Heart left ventricle (tissue), 13 donors: Measurements from ENCODE around the gene P2RX3.

Experiments
- CTCF ChIP-seq, 12 donors: fragments of 200-600 bp; sonication (generic) in 4 of 12; IDR thresholded peaks; one replicate each; pipeline versions ENCODE4 v1.5.0 to v1.8.0; 2018 to 2022; ENCODE audit warnings: antibody characterized with exemption in 12 of 12, mild to moderate bottlenecking in 5 of 12
- POLR2A ChIP-seq, 2 donors: fragments of 450-650 bp; IDR thresholded peaks; one replicate each; pipeline ENCODE4 v1.6.1; 2017; ENCODE audit warnings: antibody characterized with exemption in 2 of 2, mild to moderate bottlenecking in 2 of 2, moderate library complexity in 2 of 2
- donor health status: ischemic (EF 13 %, LVEDD 7.1; RV severe dilation, severe dysfunction).
- donor health status: DM: no; HTN: yes; CAD: no.
- donor health status: DM: no; HTN: no; CAD: no.
- donor health status: ischemic (EF 25% LVEDD 6.9; RV normal size, moderate dysfunction).
- donor health status: ischemic (EF 25% LVEDD 5.7; RV mildly dilated, moderate dysfunction).
- donor health status: ischemic (EF 35%, LVEDD 5.7; RV mildly dilated, moderate dysfunction).
- donor health status: nonischemic (EF 11% LVEDD 7.7; RV severe dilation, severe dysfunction).
- donor health status: DM: yes; HTN: yes; CAD: no.
- donor health status: PGD.
- donor health status: ischemic (EF 29% LVEDD 5.4; RV normal size, mild dysfunction).
- donor health status: nonischemic (EF 23%, LVEDD 6.1; RV moderate dilation, normal function).

DNA sequence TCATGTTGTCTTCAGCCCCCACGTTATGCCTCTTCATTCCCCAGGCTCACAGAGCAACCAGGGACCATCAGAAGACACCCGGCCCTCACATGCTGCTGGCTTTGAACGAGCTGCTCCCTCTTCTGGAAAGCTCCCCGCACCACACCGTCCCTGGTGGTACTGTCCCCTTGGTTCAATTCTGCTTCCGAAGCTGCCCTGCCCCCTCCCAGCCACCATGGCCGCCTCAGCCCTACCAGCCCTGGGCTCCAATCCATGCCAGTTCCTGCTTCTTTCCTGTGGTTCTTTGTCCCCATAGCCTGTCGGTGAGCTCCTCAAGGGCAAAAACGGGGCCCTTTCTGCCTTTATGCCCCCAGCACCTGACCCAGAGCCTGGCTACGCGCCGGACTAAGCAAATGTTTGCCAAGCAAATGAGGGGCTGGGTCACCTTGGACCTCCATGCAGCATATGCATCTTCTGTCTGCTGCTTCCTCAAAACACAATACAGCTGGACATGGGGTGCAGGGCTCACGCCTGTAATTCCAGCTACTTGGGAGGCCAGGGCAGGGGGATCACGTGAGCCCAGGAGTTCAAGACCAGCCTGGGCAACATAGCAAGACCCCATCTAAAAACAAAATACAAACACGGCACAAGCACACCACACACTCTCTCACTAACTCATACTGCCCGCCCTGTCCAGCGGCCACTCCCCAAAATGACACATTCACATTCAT lies 34.7 kb upstream of the P2RX3 start:
- no peak for TF ChIP-seq CTCF (IDR thresholded peaks at IDR 0.05)
- TF ChIP-seq POLR2A (IDR thresholded peaks at IDR 0.05): no peak
